T47D (cell line): Measurements from ENCODE around the gene ZNF443.

Experiments
- DNase-seq, 2 experiments: peaks; one replicate each; pipeline versions ENCODE4 v3.0.0 to v3.0.0-alpha.2; 2011 to 2012; ENCODE audit warnings: low read depth in 1 of 2, low spot score in 1 of 2
- JUND ChIP-seq: IDR thresholded peaks from 2 replicates; pipeline ENCODE4 v1.6.1; 2012; ENCODE audit warnings: low read depth
- in situ Hi-C: cut with HindIII; loops from 2 replicates; pipeline ENCODE4 v1.10.0; 2016; ENCODE audit warnings: low sequenced_read_pairs, low pct_unique_long_range_greater_than_20kb

ZNF443 gene

GRCh38 chr19:12380444-12380737, 60.4 kb downstream of the ZNF443 start:
- in situ Hi-C loops: no loop called here
- TF ChIP-seq JUND: no peak
- DNase-seq: no peak

- DNase-seq: no peak
- TF ChIP-seq JUND: no peak
- in situ Hi-C loops: no loop called here
These were observed 60.9 kb downstream of the ZNF443 start for GRCh38 chr19:12379732-12380443.
